GM12892 (cell line): ENCODE results near the gene ZRSR2.

Source experiments
- DNase-seq: peaks from one replicate; pipeline ENCODE4 v3.0.0; 2011; ENCODE audit not compliant: insufficient read length
- FAIRE-seq: peaks from 2 replicates; lab custom pipeline; 2011; peaks lifted over from hg19 to GRCh38; lab: Jason Lieb, UNC
- POLR2A ChIP-seq: IDR thresholded peaks from 2 replicates; pipeline ENCODE4 v1.6.1; 2011; ENCODE audit warnings: low read depth, low read length, control low read depth
- POLR2AphosphoS5 ChIP-seq: IDR thresholded peaks from 2 replicates; pipeline ENCODE4 v1.6.1; 2011; ENCODE audit warnings: low read depth, low read length, control low read depth
- TAF1 ChIP-seq: IDR thresholded peaks from 2 replicates; pipeline ENCODE4 v1.6.1; 2011; ENCODE audit warnings: low read depth, mild to moderate bottlenecking, control low read depth, low read length, borderline replicate concordance

The ZRSR2 gene

DNA sequence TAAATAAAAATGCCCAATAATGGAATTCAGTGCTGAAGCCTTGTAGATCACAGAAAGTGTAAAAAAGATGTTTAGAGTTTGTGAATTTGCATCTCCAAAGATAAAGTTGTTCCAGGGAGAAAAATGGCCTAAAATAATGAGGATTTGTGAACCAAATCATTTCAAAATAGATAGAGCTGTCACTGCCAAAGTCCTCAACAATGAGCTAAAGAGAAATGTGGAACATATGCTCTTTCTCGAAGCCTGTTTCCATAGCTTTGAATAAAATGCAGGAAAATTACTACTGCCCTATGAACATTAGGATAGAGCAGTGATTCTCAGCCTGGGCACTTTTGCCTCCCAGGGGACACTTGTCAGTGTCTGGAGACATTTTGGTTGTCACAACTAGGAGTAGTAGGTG lies 67.8 kb downstream of the ZRSR2 start:
- no peak for FAIRE-seq
- TF ChIP-seq POLR2A: no peak
- no peak for TF ChIP-seq TAF1
- TF ChIP-seq POLR2AphosphoS5: no peak

DNA sequence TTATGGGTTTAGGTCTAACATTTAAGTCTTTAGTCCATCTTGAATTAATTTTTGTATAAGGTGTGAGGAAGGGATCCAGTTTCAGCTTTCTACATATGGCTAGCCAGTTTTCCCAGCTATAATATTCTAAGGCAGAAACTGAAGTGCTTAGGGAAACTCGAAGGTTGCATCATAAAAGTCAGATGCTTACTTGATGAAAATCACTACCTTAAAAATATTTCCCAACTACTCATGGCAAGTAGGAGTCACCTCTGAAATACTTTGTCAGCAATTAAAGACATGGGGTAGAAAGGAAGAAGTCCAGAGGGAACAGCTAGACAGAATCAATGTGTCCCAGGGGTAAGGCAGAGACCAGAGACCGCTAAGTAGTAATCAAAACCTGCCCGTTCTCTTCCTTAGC lies 70.6 kb downstream of the ZRSR2 start:
- FAIRE-seq (peak; percentile 64), DNase-seq (no peak)
- no peak for TF ChIP-seq POLR2A
- no peak for TF ChIP-seq POLR2AphosphoS5
- TF ChIP-seq TAF1: no peak

More for the DNA sequence above, 67.8 kb downstream of the ZRSR2 start:
- DNase-seq: no peak

DNA sequence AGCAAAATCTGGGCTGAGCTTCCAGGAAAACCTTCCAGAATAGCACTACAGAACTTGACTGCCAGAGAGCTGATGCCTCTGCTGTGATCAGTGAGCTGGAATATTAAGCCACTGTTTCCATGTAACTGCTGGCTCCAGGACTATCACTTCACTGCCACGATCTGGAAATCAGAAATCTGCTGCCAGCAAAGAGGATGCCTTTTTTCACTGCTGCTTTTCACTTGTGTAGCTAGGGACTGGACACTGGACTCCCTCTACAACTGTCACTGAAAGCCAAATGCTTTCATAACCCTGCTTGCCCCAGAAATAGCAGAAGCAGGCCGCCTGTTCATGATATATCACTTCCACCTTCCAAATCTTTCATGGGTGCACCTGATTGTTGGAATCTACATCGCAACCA lies 73.7 kb downstream of the ZRSR2 start:
- DNase-seq: no peak
- FAIRE-seq: peak; percentile 40
- TF ChIP-seq POLR2AphosphoS5: no peak

DNA sequence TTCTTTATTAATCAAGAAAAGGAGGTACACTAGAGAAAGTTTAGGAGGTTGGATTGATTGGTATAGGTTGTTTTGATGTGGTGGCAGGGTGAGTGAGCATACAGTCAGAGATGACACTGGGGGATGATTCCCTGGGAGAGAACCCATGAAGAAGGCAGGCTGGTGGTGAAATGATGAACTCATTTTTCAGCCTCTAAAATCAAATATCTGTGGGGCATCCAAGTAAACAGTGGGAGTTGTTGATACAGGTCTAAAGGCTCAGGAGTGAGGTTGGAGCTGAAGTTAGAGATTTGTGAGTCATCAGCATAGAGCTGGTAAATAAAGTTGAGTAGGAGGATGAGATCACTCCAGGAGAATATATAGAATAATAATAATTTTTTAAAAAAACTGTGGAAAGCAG lies 74.3 kb downstream of the ZRSR2 start:
- no peak for TF ChIP-seq POLR2A
- TF ChIP-seq POLR2AphosphoS5: no peak
- no peak for TF ChIP-seq TAF1
- DNase-seq (no peak), FAIRE-seq (no peak)

DNA sequence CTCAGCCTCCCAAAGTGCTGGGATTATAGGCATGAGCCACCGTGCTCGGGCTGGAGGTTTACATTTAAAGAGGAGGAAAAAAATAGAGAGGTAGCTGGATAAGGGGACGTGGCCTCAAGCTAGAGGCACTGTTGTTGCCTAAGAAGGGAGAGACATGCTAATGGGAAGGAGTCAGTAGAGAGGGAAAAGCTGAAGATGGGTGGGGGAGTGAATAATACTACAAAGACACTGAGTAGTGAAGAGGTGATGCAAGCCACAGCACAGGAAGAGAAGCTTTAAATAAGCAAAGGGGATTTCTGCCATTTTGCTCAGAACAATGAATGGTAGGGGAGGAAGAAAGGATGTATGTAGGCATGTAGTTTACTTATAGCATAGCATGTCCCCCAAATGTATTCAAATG lies 75.9 kb downstream of the ZRSR2 start:
- FAIRE-seq (peak; percentile 69), DNase-seq (no peak)
- no peak for TF ChIP-seq POLR2AphosphoS5
- no peak for TF ChIP-seq POLR2A
- TF ChIP-seq TAF1: no peak

DNA sequence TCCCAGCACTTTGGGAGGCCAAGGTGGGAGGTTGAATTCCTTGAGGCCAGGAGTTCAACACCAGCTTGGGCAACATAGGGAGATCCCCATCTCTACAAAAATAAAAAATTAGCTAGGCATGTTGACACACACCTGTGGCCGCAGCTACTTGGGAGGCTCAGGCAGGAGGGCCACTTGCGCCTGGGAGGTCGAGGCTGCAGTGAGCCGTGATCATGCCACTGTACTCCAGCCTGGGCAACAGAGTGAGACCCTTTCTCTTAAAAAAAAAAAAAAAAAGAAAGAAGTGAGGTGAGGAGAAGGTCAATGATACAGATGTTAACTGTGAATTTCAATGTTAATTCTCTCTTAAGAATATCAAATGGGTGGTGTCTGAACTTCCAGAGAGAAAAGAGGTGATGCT lies 79.4 kb downstream of the ZRSR2 start:
- TF ChIP-seq TAF1 (no peak), POLR2AphosphoS5 (no peak)
- no peak for FAIRE-seq
- no peak for DNase-seq

DNA sequence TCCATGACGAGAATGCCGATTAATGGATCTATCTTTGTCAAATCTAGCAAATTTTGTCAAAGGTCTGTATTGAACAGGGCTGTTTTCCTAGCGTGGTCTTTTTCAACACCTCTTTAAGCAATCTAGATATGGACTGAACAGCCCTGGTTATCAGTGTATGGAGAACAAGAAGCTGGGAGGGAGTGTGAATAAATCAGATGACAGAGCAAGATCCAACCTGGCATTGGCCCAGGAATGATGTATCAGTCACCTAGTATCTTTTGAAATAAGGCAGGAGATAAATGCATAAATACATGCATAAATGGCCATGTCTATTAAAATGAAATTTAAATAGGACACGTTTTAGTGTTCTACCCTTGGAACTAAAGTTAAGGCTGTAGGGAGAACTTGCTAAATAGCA lies 80.0 kb downstream of the ZRSR2 start:
- no peak for TF ChIP-seq POLR2A
- TF ChIP-seq TAF1: no peak
- no peak for TF ChIP-seq POLR2AphosphoS5
- no peak for FAIRE-seq
- DNase-seq: no peak
